ENCODE measurements around the gene ANKFN1.
"Not testable (repeated sequence)": the region's sequence is repeated elsewhere in the genome, so short reads cannot be mapped to it uniquely, and the experiment has no call there.

Gene ANKFN1

GRCh38 chr17:56260376-56261002, 107.2 kb downstream of the ANKFN1 start:
- POLR2A ChIA-PET: no interaction called here
- DNase-seq (ENCODE audit: extremely low spot score): no peak
- CTCF ChIA-PET: interaction anchor here (0.7 kb wide), 1 partner anchor 9 kb away, joined by 3 read pairs; no protein-coding TSS in a partner anchor
- no peak for TF ChIP-seq CTCF (IDR thresholded peaks at IDR 0.05; ENCODE audit: control extremely low read depth, extremely low read depth, low read depth, missing control alignments)

- DNase-seq (ENCODE audit: extremely low spot score): no peak
- POLR2A ChIA-PET: no interaction called here
- no peak for TF ChIP-seq CTCF (IDR thresholded peaks at IDR 0.05; ENCODE audit: control extremely low read depth, extremely low read depth, low read depth, missing control alignments)
- CTCF ChIA-PET: interaction anchor here (1.3 to 1.5 kb wide), 2 partner anchors 13 to 20 kb away, joined by 3 to 4 read pairs; no protein-coding TSS in a partner anchor
Observed at GRCh38 chr17:56262803-56263202, 109.5 kb downstream of the ANKFN1 start.

GRCh38 chr17:56269556-56270389, 116.5 kb downstream of the ANKFN1 start:
- TF ChIP-seq CTCF (IDR thresholded peaks at IDR 0.05; ENCODE audit: control extremely low read depth, extremely low read depth, low read depth, missing control alignments): no peak
- POLR2A ChIA-PET: no interaction called here
- CTCF ChIA-PET: interaction anchor here (0.7 kb wide), 1 partner anchor 10 kb away, joined by 3 read pairs; no protein-coding TSS in a partner anchor
- DNase-seq (ENCODE audit: extremely low spot score): no peak

- ChIA-PET CTCF (interaction anchor here (0.9 kb wide), 1 partner anchor 9 kb away, joined by 3 read pairs; no protein-coding TSS in a partner anchor), POLR2A (no interaction called here)
- DNase-seq (ENCODE audit: extremely low spot score): no peak
Observed at GRCh38 chr17:56274491-56274890, 121.2 kb downstream of the ANKFN1 start.

GRCh38 chr17:56284482-56284881, 131.2 kb downstream of the ANKFN1 start:
- DNase-seq (ENCODE audit: extremely low spot score): no peak
- CTCF ChIA-PET: interaction anchor here (0.9 kb wide), 1 partner anchor 16 kb away, joined by 4 read pairs; no protein-coding TSS in a partner anchor
- POLR2A ChIA-PET: no interaction called here
- TF ChIP-seq CTCF (IDR thresholded peaks at IDR 0.05; ENCODE audit: control extremely low read depth, extremely low read depth, low read depth, missing control alignments): no peak

More at GRCh38 chr17:56274491-56274890, 121.2 kb downstream of the ANKFN1 start:
- TF ChIP-seq CTCF (IDR thresholded peaks at IDR 0.05; ENCODE audit: control extremely low read depth, extremely low read depth, low read depth, missing control alignments): no peak

- POLR2A ChIA-PET; DNase-seq (ENCODE audit: extremely low spot score): not testable (repeated sequence)
- CTCF ChIA-PET: interaction anchor here (1.6 kb wide), 1 partner anchor 25 kb away, joined by 4 read pairs; no protein-coding TSS in a partner anchor
Observed at GRCh38 chr17:56288786-56289185, 135.5 kb downstream of the ANKFN1 start.

- POLR2A ChIA-PET: no interaction called here
- TF ChIP-seq CTCF (IDR thresholded peaks at IDR 0.05; ENCODE audit: control extremely low read depth, extremely low read depth, low read depth, missing control alignments): no peak
- CTCF ChIA-PET: interaction anchor here (1.6 kb wide), 1 partner anchor 25 kb away, joined by 4 read pairs; no protein-coding TSS in a partner anchor
- DNase-seq (ENCODE audit: extremely low spot score): no peak
Observed at GRCh38 chr17:56289321-56289720, 136.0 kb downstream of the ANKFN1 start.
